HepG2 (cell line): ENCODE data around the gene MTSS2. TPM values are rescaled to one million over a fixed set of nuclear protein-coding genes. Genes with fewer than 3 reads are reported as not detected.

ENCODE experiments used
- FOXK1 ChIP-seq: sonication (generic); formaldehyde crosslinking; IDR thresholded peaks from 2 replicates; pipeline ENCODE4 v1.4.0; 2020; ENCODE audit warnings: low read depth, missing genetic modification reagents, borderline replicate concordance
- PAXIP1 ChIP-seq: sonication (generic); formaldehyde crosslinking; conservative IDR thresholded peaks from 2 replicates; pipeline ENCODE4 v1.4.0; 2020; ENCODE audit warnings: mild to moderate bottlenecking, missing genetic modification reagents, moderate library complexity
- ZKSCAN8 ChIP-seq: IDR thresholded peaks from 2 replicates; pipeline ENCODE4 v1.6.1; 2016; ENCODE audit warnings: borderline replicate concordance, missing genetic modification reagents, missing compliant biosample characterization
- ZNF34 ChIP-seq: sonication (generic); formaldehyde crosslinking; IDR thresholded peaks from 2 replicates; pipeline ENCODE4 v1.4.0; 2020; ENCODE audit warnings: mild to moderate bottlenecking, missing genetic modification reagents, borderline replicate concordance
- ZNF350 ChIP-seq: sonication (generic); formaldehyde crosslinking; IDR thresholded peaks from 2 replicates; pipeline ENCODE4 v1.4.0; 2020; ENCODE audit warnings: mild to moderate bottlenecking, low read depth, missing genetic modification reagents, borderline replicate concordance
- ZNF441 ChIP-seq: sonication (generic); formaldehyde crosslinking; IDR thresholded peaks from 2 replicates; pipeline ENCODE4 v1.7.0; 2021; ENCODE audit warnings: missing genetic modification reagents, borderline replicate concordance
- ZNF563 ChIP-seq: sonication (generic); formaldehyde crosslinking; IDR thresholded peaks from 2 replicates; pipeline ENCODE4 v1.8.0; 2022; ENCODE audit warnings: mild to moderate bottlenecking, moderate library complexity, missing genetic modification reagents
- polyA plus RNA-seq, 8 experiments: library from polyadenylated mRNA; depleted of rRNA in 3 of 8; stranded (reverse) in 7 of 8; unstranded in 1 of 8; fragments of >200 nt; fragmentation: Illumina TruSeq in 4 of 8; extraction: Trizol in 4 of 8; gene quantifications; 2 replicates each; pipeline versions ENCODE4 v1.2.1 to v1.2.3, GENCODE V29; 2011 to 2016; ENCODE audit warnings: low read depth in 4 of 8, missing spikeins in 1 of 8, mixed read lengths in 1 of 8; ENCODE audit not compliant: insufficient read depth in 1 of 8
- total RNA-seq, 5 experiments: library from RNA; depleted of rRNA; stranded (reverse); fragments of >200 nt; fragmentation: Illumina TruSeq; extraction: Trizol; gene quantifications; 2 replicates each; pipeline ENCODE4 v1.2.3, GENCODE V29; 2016; ENCODE audit warnings: low read depth in 1 of 5
- TF ChIP-seq, protein P1 (sequence below): sonication (generic); formaldehyde crosslinking; IDR thresholded peaks from 2 replicates; pipeline ENCODE4 v1.4.0; 2020; ENCODE audit warnings: missing genetic modification reagents, borderline replicate concordance
- TF ChIP-seq, protein P2 (sequence below): sonication (generic); formaldehyde crosslinking; IDR thresholded peaks from 2 replicates; pipeline ENCODE4; 2020; ENCODE audit warnings: missing genetic modification reagents, mild to moderate bottlenecking, borderline replicate concordance
- TF ChIP-seq, protein P3 (sequence below): sonication (generic); formaldehyde crosslinking; IDR thresholded peaks from 2 replicates; pipeline ENCODE4 v1.9.0; 2022; ENCODE audit warnings: missing genetic modification reagents, mild to moderate bottlenecking, borderline replicate concordance
- TF ChIP-seq, protein P4 (sequence below): sonication (generic); formaldehyde crosslinking; IDR thresholded peaks from 2 replicates; pipeline ENCODE4 v1.5.0; 2020; ENCODE audit warnings: missing genetic modification reagents

MTSS2 gene
- total and polyA plus RNA-seq, 2 of the 13 experiments (the other 11 are each of a cell fraction or from before 2014, with no cell fraction given): 132 to 242 TPM

GRCh38 chr16:70653809-70654771 is 31.8 kb downstream of the MTSS2 start (continued):
- TF ChIP-seq, protein P1, sequence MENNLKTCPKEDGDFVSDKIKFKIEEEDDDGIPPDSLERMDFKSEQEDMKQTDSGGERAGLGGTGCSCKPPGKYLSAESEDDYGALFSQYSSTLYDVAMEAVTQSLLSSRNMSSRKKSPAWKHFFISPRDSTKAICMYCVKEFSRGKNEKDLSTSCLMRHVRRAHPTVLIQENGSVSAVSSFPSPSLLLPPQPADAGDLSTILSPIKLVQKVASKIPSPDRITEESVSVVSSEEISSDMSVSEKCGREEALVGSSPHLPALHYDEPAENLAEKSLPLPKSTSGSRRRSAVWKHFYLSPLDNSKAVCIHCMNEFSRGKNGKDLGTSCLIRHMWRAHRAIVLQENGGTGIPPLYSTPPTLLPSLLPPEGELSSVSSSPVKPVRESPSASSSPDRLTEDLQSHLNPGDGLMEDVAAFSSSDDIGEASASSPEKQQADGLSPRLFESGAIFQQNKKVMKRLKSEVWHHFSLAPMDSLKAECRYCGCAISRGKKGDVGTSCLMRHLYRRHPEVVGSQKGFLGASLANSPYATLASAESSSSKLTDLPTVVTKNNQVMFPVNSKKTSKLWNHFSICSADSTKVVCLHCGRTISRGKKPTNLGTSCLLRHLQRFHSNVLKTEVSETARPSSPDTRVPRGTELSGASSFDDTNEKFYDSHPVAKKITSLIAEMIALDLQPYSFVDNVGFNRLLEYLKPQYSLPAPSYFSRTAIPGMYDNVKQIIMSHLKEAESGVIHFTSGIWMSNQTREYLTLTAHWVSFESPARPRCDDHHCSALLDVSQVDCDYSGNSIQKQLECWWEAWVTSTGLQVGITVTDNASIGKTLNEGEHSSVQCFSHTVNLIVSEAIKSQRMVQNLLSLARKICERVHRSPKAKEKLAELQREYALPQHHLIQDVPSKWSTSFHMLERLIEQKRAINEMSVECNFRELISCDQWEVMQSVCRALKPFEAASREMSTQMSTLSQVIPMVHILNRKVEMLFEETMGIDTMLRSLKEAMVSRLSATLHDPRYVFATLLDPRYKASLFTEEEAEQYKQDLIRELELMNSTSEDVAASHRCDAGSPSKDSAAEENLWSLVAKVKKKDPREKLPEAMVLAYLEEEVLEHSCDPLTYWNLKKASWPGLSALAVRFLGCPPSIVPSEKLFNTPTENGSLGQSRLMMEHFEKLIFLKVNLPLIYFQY: no peak
- TF ChIP-seq ZKSCAN8 (CRISPR knock-in tag) (no peak), ZNF441 (CRISPR knock-in tag) (0 out of 2 replicates have a peak, but pooled peaks have one; percentile 27), ZNF350 (CRISPR knock-in tag) (0 out of 2 replicates have a peak, but pooled peaks have one; percentile 14), PAXIP1 (CRISPR knock-in tag) (no peak), ZNF563 (CRISPR knock-in tag) (no peak), ZNF34 (no peak), FOXK1 (CRISPR knock-in tag) (peak; percentile 58; the same call in 1 of the 2 replicates)
- TF ChIP-seq, protein P2, sequence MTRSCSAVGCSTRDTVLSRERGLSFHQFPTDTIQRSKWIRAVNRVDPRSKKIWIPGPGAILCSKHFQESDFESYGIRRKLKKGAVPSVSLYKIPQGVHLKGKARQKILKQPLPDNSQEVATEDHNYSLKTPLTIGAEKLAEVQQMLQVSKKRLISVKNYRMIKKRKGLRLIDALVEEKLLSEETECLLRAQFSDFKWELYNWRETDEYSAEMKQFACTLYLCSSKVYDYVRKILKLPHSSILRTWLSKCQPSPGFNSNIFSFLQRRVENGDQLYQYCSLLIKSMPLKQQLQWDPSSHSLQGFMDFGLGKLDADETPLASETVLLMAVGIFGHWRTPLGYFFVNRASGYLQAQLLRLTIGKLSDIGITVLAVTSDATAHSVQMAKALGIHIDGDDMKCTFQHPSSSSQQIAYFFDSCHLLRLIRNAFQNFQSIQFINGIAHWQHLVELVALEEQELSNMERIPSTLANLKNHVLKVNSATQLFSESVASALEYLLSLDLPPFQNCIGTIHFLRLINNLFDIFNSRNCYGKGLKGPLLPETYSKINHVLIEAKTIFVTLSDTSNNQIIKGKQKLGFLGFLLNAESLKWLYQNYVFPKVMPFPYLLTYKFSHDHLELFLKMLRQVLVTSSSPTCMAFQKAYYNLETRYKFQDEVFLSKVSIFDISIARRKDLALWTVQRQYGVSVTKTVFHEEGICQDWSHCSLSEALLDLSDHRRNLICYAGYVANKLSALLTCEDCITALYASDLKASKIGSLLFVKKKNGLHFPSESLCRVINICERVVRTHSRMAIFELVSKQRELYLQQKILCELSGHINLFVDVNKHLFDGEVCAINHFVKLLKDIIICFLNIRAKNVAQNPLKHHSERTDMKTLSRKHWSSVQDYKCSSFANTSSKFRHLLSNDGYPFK (CRISPR knock-in tag): peak; percentile 19; the same call in 1 of the 2 replicates
- TF ChIP-seq, protein P3, sequence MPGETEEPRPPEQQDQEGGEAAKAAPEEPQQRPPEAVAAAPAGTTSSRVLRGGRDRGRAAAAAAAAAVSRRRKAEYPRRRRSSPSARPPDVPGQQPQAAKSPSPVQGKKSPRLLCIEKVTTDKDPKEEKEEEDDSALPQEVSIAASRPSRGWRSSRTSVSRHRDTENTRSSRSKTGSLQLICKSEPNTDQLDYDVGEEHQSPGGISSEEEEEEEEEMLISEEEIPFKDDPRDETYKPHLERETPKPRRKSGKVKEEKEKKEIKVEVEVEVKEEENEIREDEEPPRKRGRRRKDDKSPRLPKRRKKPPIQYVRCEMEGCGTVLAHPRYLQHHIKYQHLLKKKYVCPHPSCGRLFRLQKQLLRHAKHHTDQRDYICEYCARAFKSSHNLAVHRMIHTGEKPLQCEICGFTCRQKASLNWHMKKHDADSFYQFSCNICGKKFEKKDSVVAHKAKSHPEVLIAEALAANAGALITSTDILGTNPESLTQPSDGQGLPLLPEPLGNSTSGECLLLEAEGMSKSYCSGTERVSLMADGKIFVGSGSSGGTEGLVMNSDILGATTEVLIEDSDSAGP: peak; percentile 39; the same call in 1 of the 2 replicates
- TF ChIP-seq, protein P4, sequence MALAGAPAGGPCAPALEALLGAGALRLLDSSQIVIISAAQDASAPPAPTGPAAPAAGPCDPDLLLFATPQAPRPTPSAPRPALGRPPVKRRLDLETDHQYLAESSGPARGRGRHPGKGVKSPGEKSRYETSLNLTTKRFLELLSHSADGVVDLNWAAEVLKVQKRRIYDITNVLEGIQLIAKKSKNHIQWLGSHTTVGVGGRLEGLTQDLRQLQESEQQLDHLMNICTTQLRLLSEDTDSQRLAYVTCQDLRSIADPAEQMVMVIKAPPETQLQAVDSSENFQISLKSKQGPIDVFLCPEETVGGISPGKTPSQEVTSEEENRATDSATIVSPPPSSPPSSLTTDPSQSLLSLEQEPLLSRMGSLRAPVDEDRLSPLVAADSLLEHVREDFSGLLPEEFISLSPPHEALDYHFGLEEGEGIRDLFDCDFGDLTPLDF: no peak
